NCI-H1417 (cell line): ENCODE measurements around the gene PPP1R9A.

Experiments used
- DNase-seq, 3 experiments: peaks; one replicate each; lab custom pipeline; 2025; lab: John Stamatoyannopoulos, UW

The PPP1R9A gene

GRCh38 chr7:95035295-95035694 is 127.9 kb downstream of the PPP1R9A start:
- no peak for DNase-seq

- no peak for DNase-seq
Observed at GRCh38 chr7:95041031-95041430, 133.6 kb downstream of the PPP1R9A start.

GRCh38 chr7:95045236-95045923 is 138.0 kb downstream of the PPP1R9A start:
- peak in 2 of 3 experiments; percentile 40 to 72 for DNase-seq

GRCh38 chr7:95046494-95047240 is 139.3 kb downstream of the PPP1R9A start:
- DNase-seq: peak in 2 of 3 experiments; percentile 39 to 55

GRCh38 chr7:95047291-95047690 is 139.9 kb downstream of the PPP1R9A start:
- DNase-seq: no peak

- DNase-seq: no peak
Observed at GRCh38 chr7:95052566-95053094, 145.2 kb downstream of the PPP1R9A start.

- no peak for DNase-seq
Observed at GRCh38 chr7:95054386-95054785, 147.0 kb downstream of the PPP1R9A start.

GRCh38 chr7:95055295-95055694 is 147.9 kb downstream of the PPP1R9A start:
- no peak for DNase-seq

GRCh38 chr7:95056107-95056739 is 148.8 kb downstream of the PPP1R9A start:
- no peak for DNase-seq

GRCh38 chr7:95056901-95057300 is 149.5 kb downstream of the PPP1R9A start:
- DNase-seq: no peak

- no peak for DNase-seq
Observed at GRCh38 chr7:95059842-95060313, 152.5 kb downstream of the PPP1R9A start.

- no peak for DNase-seq
Observed at GRCh38 chr7:95062901-95063300, 155.5 kb downstream of the PPP1R9A start.

GRCh38 chr7:95066737-95067530 is 159.5 kb downstream of the PPP1R9A start:
- no peak for DNase-seq

- no peak for DNase-seq
Observed at GRCh38 chr7:95088536-95089215, 181.3 kb downstream of the PPP1R9A start.

- no peak for DNase-seq
Observed at GRCh38 chr7:95089414-95090315, 182.3 kb downstream of the PPP1R9A start.

GRCh38 chr7:95092324-95092723 is 184.9 kb downstream of the PPP1R9A start:
- no peak for DNase-seq

GRCh38 chr7:95095259-95095965 is 188.0 kb downstream of the PPP1R9A start:
- no peak for DNase-seq

- DNase-seq: no peak
Observed at GRCh38 chr7:95095966-95096540, 188.7 kb downstream of the PPP1R9A start.

GRCh38 chr7:95097291-95097690 is 189.9 kb downstream of the PPP1R9A start:
- no peak for DNase-seq
